ENCODE measurements around the gene TBL3. TPM values are rescaled to one million over a fixed set of nuclear protein-coding genes. Genes with fewer than 3 reads are reported as not detected.

The TBL3 gene
- polyA plus RNA-seq, 1 donor (not counting 4 experiments of a cell fraction or from before 2014, with no cell fraction given) = 27.8 TPM

- H3K27me3 ChIP-seq (ENCODE audit: control insufficient read depth, extremely low read depth, insufficient read depth, low read length) = no peaks in the 10 kb centered on the region
- H3K79me2 ChIP-seq (ENCODE audit: control insufficient read depth, insufficient read depth, low read length) = peaks cover 16% of the 10 kb centered on the region
- no peak overlapping the region for H3K4me3 ChIP-seq (ENCODE audit: control insufficient read depth in 2 of 3, extremely low read depth in 1 of 3, insufficient read depth in 2 of 3, low read depth in 1 of 3, low read length in 3 of 3)
- peaks cover 18% of the 10 kb centered on the region for H3K4me1 ChIP-seq (ENCODE audit: control insufficient read depth, extremely low read depth, insufficient read depth, low read length)
- H3K4me2 ChIP-seq (ENCODE audit: control insufficient read depth, extremely low read depth, insufficient read depth, low read depth, low read length) = no peak overlapping the region
- peaks cover 0 to 4% of the 10 kb centered on the region in 2 experiments for H3K36me3 ChIP-seq (ENCODE audit: control insufficient read depth in 2 of 2, extremely low read depth in 1 of 2, insufficient read depth in 2 of 2, low read length in 2 of 2)
- DNase-seq (ENCODE audit: low read depth, low spot score) = no peak
- no peak overlapping the region for H3K27ac ChIP-seq (ENCODE audit: control insufficient read depth, insufficient read depth, low read length)
- TF ChIP-seq CTCF (optimal IDR thresholded peaks at IDR 0.05 in 1 of 3, IDR thresholded peaks at IDR 0.05 in 1 of 3, conservative IDR thresholded peaks at IDR 0.05 in 1 of 3; ENCODE audit: extremely low read depth in 1 of 3, insufficient read depth in 2 of 3, low read length in 3 of 3) (no peak), EZH2 (IDR thresholded peaks at IDR 0.05; ENCODE audit: low read length) (no peak)
- H2AFZ ChIP-seq (ENCODE audit: control insufficient read depth, low read length) = no peak overlapping the region
- H3K9ac ChIP-seq (ENCODE audit: control insufficient read depth, extremely low read depth, insufficient read depth, low read length) = no peak overlapping the region
- FAIRE-seq = no peak
- no peaks in the 10 kb centered on the region for H3K9me3 ChIP-seq (ENCODE audit: control insufficient read depth, low read depth, low read length)
- H3K9me1 ChIP-seq (ENCODE audit: control insufficient read depth, extremely low read depth, insufficient read depth, low read length) = peaks cover 2% of the 10 kb centered on the region
- dilution Hi-C loops (cut with MboI; ENCODE audit: extremely low pct_ligation_motif_present, low sequenced_read_pairs) = no loop called here
- no peaks in the 10 kb centered on the region for H4K20me1 ChIP-seq (ENCODE audit: control insufficient read depth, extremely low read depth, insufficient read depth, low read length)
Observed at GRCh38 chr16:2013527-2013926, 41.7 kb downstream of the TBL3 start.

- H3K27me3 ChIP-seq (ENCODE audit: control insufficient read depth, extremely low read depth, insufficient read depth, low read length) = peaks cover 17% of the 10 kb centered on the region
- peaks cover 3% of the 10 kb centered on the region for H3K79me2 ChIP-seq (ENCODE audit: control insufficient read depth, insufficient read depth, low read length)
- peak overlapping the region; percentile 29 for H3K27ac ChIP-seq (ENCODE audit: control insufficient read depth, insufficient read depth, low read length)
- peak overlapping the region; percentile 50 for H3K4me2 ChIP-seq (ENCODE audit: control insufficient read depth, extremely low read depth, insufficient read depth, low read depth, low read length)
- H3K4me3 ChIP-seq (ENCODE audit: control insufficient read depth in 2 of 3, extremely low read depth in 1 of 3, insufficient read depth in 2 of 3, low read depth in 1 of 3, low read length in 3 of 3) = no peak overlapping the region
- dilution Hi-C loops (cut with MboI; ENCODE audit: extremely low pct_ligation_motif_present, low sequenced_read_pairs) = no loop called here
- peaks cover 15% of the 10 kb centered on the region for H3K4me1 ChIP-seq (ENCODE audit: control insufficient read depth, extremely low read depth, insufficient read depth, low read length)
- H3K36me3 ChIP-seq (ENCODE audit: control insufficient read depth in 2 of 2, extremely low read depth in 1 of 2, insufficient read depth in 2 of 2, low read length in 2 of 2) = no peaks in the 10 kb centered on the region
- H3K9me1 ChIP-seq (ENCODE audit: control insufficient read depth, extremely low read depth, insufficient read depth, low read length) = peaks cover 2% of the 10 kb centered on the region
- H3K9ac ChIP-seq (ENCODE audit: control insufficient read depth, extremely low read depth, insufficient read depth, low read length) = peak overlapping the region; percentile 46
- no peak for FAIRE-seq
- no peaks in the 10 kb centered on the region for H3K9me3 ChIP-seq (ENCODE audit: control insufficient read depth, low read depth, low read length)
- no peak for TF ChIP-seq CTCF (optimal IDR thresholded peaks at IDR 0.05 in 1 of 3, IDR thresholded peaks at IDR 0.05 in 1 of 3, conservative IDR thresholded peaks at IDR 0.05 in 1 of 3; ENCODE audit: extremely low read depth in 1 of 3, insufficient read depth in 2 of 3, low read length in 3 of 3)
- TF ChIP-seq EZH2 (IDR thresholded peaks at IDR 0.05; ENCODE audit: low read length) = no peak
- H4K20me1 ChIP-seq (ENCODE audit: control insufficient read depth, extremely low read depth, insufficient read depth, low read length) = no peaks in the 10 kb centered on the region
- DNase-seq (ENCODE audit: low read depth, low spot score) = no peak
- peak overlapping the region; percentile 79 for H2AFZ ChIP-seq (ENCODE audit: control insufficient read depth, low read length)
Observed at GRCh38 chr16:2015117-2015946, 43.5 kb downstream of the TBL3 start.

All from keratinocyte (primary cell).